CD4-positive, alpha-beta memory T cell (primary cell): ENCODE data around the gene DDX10. TPM values are rescaled to one million over a fixed set of nuclear protein-coding genes. Genes with fewer than 3 reads are reported as not detected.

Experiments used
- CTCF ChIA-PET: fragments of 350-600 bp; sonication (Branson Sonifier 250); formaldehyde crosslinking; loops from one replicate; lab custom pipeline; 2021; ENCODE audit warnings: inconsistent platforms; ENCODE audit not compliant: partially characterized antibody; lab: Charles Lee
- POLR2A ChIA-PET: fragments of 350-600 bp; sonication (Branson Sonifier 250); formaldehyde crosslinking; loops from one replicate; lab custom pipeline; 2021; ENCODE audit not compliant: partially characterized antibody; lab: Charles Lee
- DNase-seq, 5 donors: peaks; one replicate each; pipeline versions ENCODE4 v3.0.0 to v3.0.0-alpha.2; 2020 to 2022; ENCODE audit warnings: mixed read lengths in 1 of 5
- H3K27ac ChIP-seq: one replicate; pipeline ENCODE4 v1.7.0; 2013; ENCODE audit warnings: low read depth, low read length
- H3K27me3 ChIP-seq: 2 replicates; pipeline ENCODE4 v1.7.0; 2013; ENCODE audit warnings: mild to moderate bottlenecking, low read length, moderate library complexity; ENCODE audit not compliant: insufficient read depth
- H3K36me3 ChIP-seq: 2 replicates; pipeline ENCODE4 v1.7.0; 2013; ENCODE audit warnings: mild to moderate bottlenecking, low read length, moderate library complexity; ENCODE audit not compliant: insufficient read depth
- H3K4me1 ChIP-seq: 2 replicates; pipeline ENCODE4 v1.7.0; 2013; ENCODE audit warnings: mild to moderate bottlenecking, low read length, moderate library complexity; ENCODE audit not compliant: insufficient read depth
- H3K4me3 ChIP-seq, 2 donors: one replicate each; pipeline ENCODE4 v1.7.0; 2013; ENCODE audit warnings: low read length in 2 of 2, mild to moderate bottlenecking in 1 of 2
- H3K9me3 ChIP-seq, 2 donors: one replicate each; pipeline ENCODE4 v1.7.0; 2013; ENCODE audit warnings: low read length in 2 of 2, control low read depth in 1 of 2; ENCODE audit not compliant: control insufficient read depth in 1 of 2
- H3K27ac Mint-ChIP-seq, 7 donors: one replicate each; pipeline ENCODE4 v1.8.0; 2020 to 2021; ENCODE audit warnings: mixed read lengths in 7 of 7, mild to moderate bottlenecking in 6 of 7, inconsistent platforms in 3 of 7, moderate library complexity in 3 of 7
- H3K27me3 Mint-ChIP-seq, 2 donors: one replicate each; pipeline ENCODE4 v1.8.0; 2020 to 2021; ENCODE audit warnings: mixed read lengths in 2 of 2
- H3K36me3 Mint-ChIP-seq, 2 donors: one replicate each; pipeline ENCODE4 v1.8.0; 2020 to 2021; ENCODE audit warnings: mixed read lengths in 2 of 2, inconsistent platforms in 1 of 2, mild to moderate bottlenecking in 1 of 2
- H3K4me1 Mint-ChIP-seq, 4 donors: one replicate each; pipeline ENCODE4 v1.8.0; 2020 to 2021; ENCODE audit warnings: mixed read lengths in 4 of 4, mild to moderate bottlenecking in 1 of 4
- H3K4me3 Mint-ChIP-seq, 8 donors: one replicate each; pipeline ENCODE4 v1.8.0; 2020 to 2021; ENCODE audit warnings: mixed read lengths in 8 of 8, mild to moderate bottlenecking in 7 of 8, moderate library complexity in 6 of 8, inconsistent platforms in 3 of 8
- H3K9me3 Mint-ChIP-seq, 8 donors: one replicate each; pipeline ENCODE4 v1.8.0; 2020 to 2021; ENCODE audit warnings: mixed read lengths in 8 of 8, mild to moderate bottlenecking in 5 of 8, inconsistent platforms in 3 of 8, moderate library complexity in 1 of 8
- intact Hi-C: fragments of 100-400 bp; cut with micrococcal nuclease; formaldehyde crosslinking; loops from one replicate; pipeline ENCODE4 v1.15.1; 2023
- polyA plus RNA-seq, 2 donors: library from polyadenylated mRNA; unstranded; fragments of 300-500 nt; fragmentation: Illumina TruSeq; gene quantifications; one replicate each; pipeline ENCODE4 v1.2.3, GENCODE V29; 2021
- total RNA-seq, 2 experiments: library from RNA; stranded (reverse); gene quantifications; one replicate each; pipeline ENCODE4 v1.2.3, GENCODE V29; 2021

Gene DDX10
- total and polyA plus RNA-seq, 4 experiments from 2014 or later: 15.7 to 18.2 (median 16.7) TPM

- Mint-ChIP-seq H3K36me3 (no peaks in the 10 kb centered on the region), H3K4me3 (no peak overlapping the region), H3K9me3 (no peaks in the 10 kb centered on the region), H3K27me3 (no peaks in the 10 kb centered on the region), H3K27ac (no peak overlapping the region), H3K4me1 (peaks cover 0 to 4% (median under 1%) of the 10 kb centered on the region in 4 donors)
- Histone ChIP-seq H3K4me1 (no peaks in the 10 kb centered on the region), H3K9me3 (no peaks in the 10 kb centered on the region), H3K36me3 (no peaks in the 10 kb centered on the region), H3K4me3 (no peak overlapping the region), H3K27me3 (no peaks in the 10 kb centered on the region), H3K27ac (no peak overlapping the region)
- ChIA-PET POLR2A (no interaction called here), CTCF (no interaction called here)
- no peak for DNase-seq
- intact Hi-C loops: loop anchor here (2.0 kb wide), 1 partner anchor 175 kb away; no protein-coding TSS in a partner anchor
These were observed 207.0 kb downstream of the DDX10 start for GRCh38 chr11:108871867-108872266.

GRCh38 chr11:108872781-108873291 lies 208.0 kb downstream of the DDX10 start:
- H3K27me3 ChIP-seq: no peaks in the 10 kb centered on the region
- no peaks in the 10 kb centered on the region for H3K36me3 ChIP-seq
- no peak for DNase-seq
- H3K27ac ChIP-seq: no peak overlapping the region
- Mint-ChIP-seq H3K4me3 (no peak overlapping the region), H3K27me3 (no peaks in the 10 kb centered on the region), H3K36me3 (peaks cover 0 to 3% of the 10 kb centered on the region in 2 donors), H3K9me3 (no peaks in the 10 kb centered on the region), H3K4me1 (peaks cover 0 to 4% (median under 1%) of the 10 kb centered on the region in 4 donors), H3K27ac (peak overlapping the region in 1 of 7 donors; percentile 32)
- ChIA-PET CTCF (no interaction called here), POLR2A (no interaction called here)
- H3K4me1 ChIP-seq: no peaks in the 10 kb centered on the region
- no peaks in the 10 kb centered on the region for H3K9me3 ChIP-seq
- H3K4me3 ChIP-seq: no peak overlapping the region
- intact Hi-C loops: no loop called here

GRCh38 chr11:108873310-108873709 lies 208.4 kb downstream of the DDX10 start:
- H3K27ac Mint-ChIP-seq: no peak overlapping the region
- ChIA-PET CTCF (no interaction called here), POLR2A (no interaction called here)

DNA sequence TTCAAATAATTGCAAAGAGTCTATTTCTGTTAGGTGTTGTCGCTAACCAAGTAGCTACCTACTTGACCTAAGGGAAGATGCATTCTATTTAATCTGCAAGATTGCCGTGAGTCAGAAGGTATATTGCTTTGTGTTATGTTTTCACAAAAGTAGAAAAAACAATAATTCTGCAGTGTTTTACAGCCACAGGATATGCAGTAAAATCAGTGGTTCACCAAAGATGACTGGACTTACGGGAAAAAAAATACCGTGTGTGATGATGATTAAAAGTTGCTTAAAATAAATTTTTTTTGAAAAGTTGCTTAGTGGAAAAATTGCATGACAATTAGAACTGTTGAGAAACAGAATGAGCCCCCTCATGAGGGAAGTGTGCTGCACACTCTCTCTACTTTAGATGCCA lies 209.1 kb downstream of the DDX10 start:
- Histone ChIP-seq H3K27ac (no peak overlapping the region), H3K9me3 (no peaks in the 10 kb centered on the region), H3K4me3 (no peak overlapping the region), H3K27me3 (no peaks in the 10 kb centered on the region), H3K36me3 (no peaks in the 10 kb centered on the region), H3K4me1 (no peaks in the 10 kb centered on the region)
- intact Hi-C loops: no loop called here
- peaks cover 0 to 4% of the 10 kb centered on the region in 2 donors for H3K36me3 Mint-ChIP-seq
- no peaks in the 10 kb centered on the region for H3K27me3 Mint-ChIP-seq
- ChIA-PET CTCF (no interaction called here), POLR2A (no interaction called here)
- no peak overlapping the region for H3K4me3 Mint-ChIP-seq
- no peaks in the 10 kb centered on the region for H3K9me3 Mint-ChIP-seq
- peaks cover 0 to 4% (median under 1%) of the 10 kb centered on the region in 4 donors for H3K4me1 Mint-ChIP-seq
- DNase-seq: no peak
- no peak overlapping the region for H3K27ac Mint-ChIP-seq

More at GRCh38 chr11:108873310-108873709, 208.4 kb downstream of the DDX10 start:
- Histone ChIP-seq H3K27me3 (no peaks in the 10 kb centered on the region), H3K4me3 (no peak overlapping the region), H3K27ac (no peak overlapping the region), H3K9me3 (no peaks in the 10 kb centered on the region), H3K4me1 (no peaks in the 10 kb centered on the region), H3K36me3 (no peaks in the 10 kb centered on the region)
- no peak overlapping the region for H3K4me3 Mint-ChIP-seq
- H3K36me3 Mint-ChIP-seq: peaks cover 0 to 4% of the 10 kb centered on the region in 2 donors
- no peak for DNase-seq
- H3K9me3 Mint-ChIP-seq: no peaks in the 10 kb centered on the region
- intact Hi-C loops: no loop called here
- H3K4me1 Mint-ChIP-seq: peaks cover 0 to 4% (median under 1%) of the 10 kb centered on the region in 4 donors
- H3K27me3 Mint-ChIP-seq: no peaks in the 10 kb centered on the region

GRCh38 chr11:108875134-108875533 lies 210.3 kb downstream of the DDX10 start:
- peaks cover 0 to 2% (median under 1%) of the 10 kb centered on the region in 4 donors for H3K4me1 Mint-ChIP-seq
- Histone ChIP-seq H3K36me3 (no peaks in the 10 kb centered on the region), H3K27me3 (no peaks in the 10 kb centered on the region), H3K9me3 (no peaks in the 10 kb centered on the region), H3K27ac (no peak overlapping the region), H3K4me3 (no peak overlapping the region), H3K4me1 (no peaks in the 10 kb centered on the region)
- CTCF ChIA-PET: no interaction called here
- H3K36me3 Mint-ChIP-seq: peaks cover 0 to 4% of the 10 kb centered on the region in 2 donors
- no peak overlapping the region for H3K27ac Mint-ChIP-seq
- H3K4me3 Mint-ChIP-seq: no peak overlapping the region
- no peaks in the 10 kb centered on the region for H3K9me3 Mint-ChIP-seq
- no peaks in the 10 kb centered on the region for H3K27me3 Mint-ChIP-seq
- intact Hi-C loops: no loop called here
- DNase-seq: no peak
- POLR2A ChIA-PET: no interaction called here

GRCh38 chr11:108877178-108877577 lies 212.3 kb downstream of the DDX10 start:
- Mint-ChIP-seq H3K27me3 (no peaks in the 10 kb centered on the region), H3K27ac (no peak overlapping the region), H3K4me3 (no peak overlapping the region), H3K36me3 (peaks cover 0 to 4% of the 10 kb centered on the region in 2 donors), H3K4me1 (peaks cover 0 to 1% (median 0%) of the 10 kb centered on the region in 4 donors), H3K9me3 (no peaks in the 10 kb centered on the region)
- CTCF ChIA-PET: interaction anchor here (0.8 kb wide), 1 partner anchor 11 kb away, joined by 3 read pairs; no protein-coding TSS in a partner anchor
- H3K36me3 ChIP-seq: no peaks in the 10 kb centered on the region
- H3K4me3 ChIP-seq: no peak overlapping the region
- H3K27me3 ChIP-seq: no peaks in the 10 kb centered on the region
- DNase-seq: no peak
- no peaks in the 10 kb centered on the region for H3K4me1 ChIP-seq
- intact Hi-C loops: no loop called here
- H3K27ac ChIP-seq: no peak overlapping the region
- POLR2A ChIA-PET: no interaction called here
- H3K9me3 ChIP-seq: no peaks in the 10 kb centered on the region

DNA sequence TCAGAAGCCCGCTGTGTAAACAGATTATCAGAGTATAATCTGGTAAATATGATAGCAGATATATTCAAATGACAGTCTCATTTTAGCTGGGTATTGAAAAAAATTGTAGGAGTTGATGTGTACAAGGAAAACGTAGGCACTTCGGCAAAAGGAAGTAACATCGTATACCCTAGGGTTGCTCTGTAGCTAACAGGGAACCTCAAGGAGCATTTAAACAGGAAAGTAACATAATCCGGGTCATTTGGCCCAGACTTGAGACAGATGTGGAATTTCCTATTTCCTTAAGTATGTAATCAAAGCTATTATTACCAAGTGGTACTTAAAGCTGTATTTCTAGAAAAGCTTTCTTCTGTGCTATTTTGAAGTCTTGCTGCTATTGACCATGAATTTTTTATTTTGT lies 215.6 kb downstream of the DDX10 start:
- no peak overlapping the region for H3K27ac ChIP-seq
- H3K4me1 ChIP-seq: no peaks in the 10 kb centered on the region
- no peaks in the 10 kb centered on the region for H3K27me3 ChIP-seq
- Mint-ChIP-seq H3K9me3 (no peaks in the 10 kb centered on the region), H3K36me3 (peaks cover 0 to 4% of the 10 kb centered on the region in 2 donors), H3K4me3 (no peak overlapping the region), H3K27me3 (no peaks in the 10 kb centered on the region), H3K27ac (no peak overlapping the region), H3K4me1 (peaks cover 0 to 1% (median 0%) of the 10 kb centered on the region in 4 donors)
- no peaks in the 10 kb centered on the region for H3K36me3 ChIP-seq
- ChIA-PET CTCF (interaction anchor here (1.5 kb wide), 1 partner anchor 9 kb away, joined by 4 read pairs; no protein-coding TSS in a partner anchor), POLR2A (no interaction called here)
- DNase-seq: no peak
- intact Hi-C loops: no loop called here
- H3K4me3 ChIP-seq: no peak overlapping the region
- no peaks in the 10 kb centered on the region for H3K9me3 ChIP-seq
